ENCODE data around the gene DNAH12.

DNAH12 gene

GRCh38 chr3:57544181-57545125, at the start of gene DNAH12:
Gene DNAH12, minus strand, starts transcription at chr3:57544344. Its CDS starts 1,474 bp downstream, at chr3:57542870.
- no peak for DNase-seq (ENCODE audit: low read depth in 3 of 3)

- DNase-seq (ENCODE audit: low read depth in 3 of 3), result no peak
These were observed 48.2 kb upstream of the DNAH12 start for GRCh38 chr3:57592306-57592705.

GRCh38 chr3:57587905-57588304, 43.8 kb upstream of the DNAH12 start:
- DNase-seq (ENCODE audit: low read depth in 3 of 3), result no peak

- DNase-seq (ENCODE audit: low read depth in 3 of 3), result no peak
These were observed 42.6 kb upstream of the DNAH12 start for GRCh38 chr3:57586778-57587177.

GRCh38 chr3:57583544-57583943, 39.4 kb upstream of the DNAH12 start:
- no peak for DNase-seq (ENCODE audit: low read depth in 3 of 3)

GRCh38 chr3:57582474-57583168, 38.5 kb upstream of the DNAH12 start:
- DNase-seq (ENCODE audit: low read depth in 3 of 3), result no peak

GRCh38 chr3:57577801-57578200, 33.7 kb upstream of the DNAH12 start:
- DNase-seq (ENCODE audit: low read depth in 3 of 3), result no peak

- DNase-seq (ENCODE audit: low read depth in 3 of 3), result no peak
These were observed 32.0 kb upstream of the DNAH12 start for GRCh38 chr3:57575966-57576626.

- no peak for DNase-seq (ENCODE audit: low read depth in 3 of 3)
These were observed 28.0 kb upstream of the DNAH12 start for GRCh38 chr3:57572096-57572495.

GRCh38 chr3:57570878-57571277, 26.7 kb upstream of the DNAH12 start:
- DNase-seq (ENCODE audit: low read depth in 3 of 3), result no peak

- no peak for DNase-seq (ENCODE audit: low read depth in 3 of 3)
These were observed 25.8 kb upstream of the DNAH12 start for GRCh38 chr3:57569859-57570450.

GRCh38 chr3:57559526-57559925, 15.4 kb upstream of the DNAH12 start:
- DNase-seq (ENCODE audit: low read depth in 3 of 3), result no peak

- peak in 1 of 3 experiments; percentile 33 for DNase-seq (ENCODE audit: low read depth in 3 of 3)
These were observed 13.0 kb upstream of the DNAH12 start for GRCh38 chr3:57557085-57557537.

GRCh38 chr3:57556459-57557084, 12.4 kb upstream of the DNAH12 start:
- peak in 1 of 3 experiments; percentile 22 for DNase-seq (ENCODE audit: low read depth in 3 of 3)

GRCh38 chr3:57555738-57556458, 11.8 kb upstream of the DNAH12 start, which contains the start of gene PDE12:
Gene PDE12, plus strand, starts transcription at chr3:57556274. Its CDS starts 106 bp downstream, at chr3:57556380.
- DNase-seq (ENCODE audit: low read depth in 3 of 3), result peak; percentile 62 to 80 (median 72)

GRCh38 chr3:57555306-57555705, 11.2 kb upstream of the DNAH12 start:
- DNase-seq (ENCODE audit: low read depth in 3 of 3), result no peak

GRCh38 chr3:57546616-57547015, 2.5 kb upstream of the DNAH12 start:
- DNase-seq (ENCODE audit: low read depth in 3 of 3), result no peak

GRCh38 chr3:57545636-57546268, 1.6 kb upstream of the DNAH12 start:
- DNase-seq (ENCODE audit: low read depth in 3 of 3), result no peak

GRCh38 chr3:57538465-57538864, 5.7 kb downstream of the DNAH12 start:
- DNase-seq (ENCODE audit: low read depth in 3 of 3), result no peak

GRCh38 chr3:57530071-57530608, 14.0 kb downstream of the DNAH12 start:
- no peak for DNase-seq (ENCODE audit: low read depth in 3 of 3)
